GM19193 (cell line): ENCODE results near the gene UIMC1.

Experiments used
- POLR2A ChIP-seq: IDR thresholded peaks from 4 replicates; pipeline ENCODE4 v1.6.1; 2011; ENCODE audit not compliant: insufficient read depth, insufficient read length; ENCODE audit errors: extremely low read depth

Gene UIMC1

GRCh38 chr5:176900780-176901204 lies 105.8 kb downstream of the UIMC1 start:
- TF ChIP-seq POLR2A: peak; percentile 21

GRCh38 chr5:176899946-176900779 lies 106.4 kb downstream of the UIMC1 start:
- TF ChIP-seq POLR2A: no peak

- no peak for TF ChIP-seq POLR2A
Measured at GRCh38 chr5:176899296-176899891, 107.2 kb downstream of the UIMC1 start, which contains the start of gene HK3. Gene HK3 (minus strand): TSS chr5:176899346. CDS start chr5:176896159, 3,187 bp downstream.

- no peak for TF ChIP-seq POLR2A
Measured at GRCh38 chr5:176897263-176897662, 109.3 kb downstream of the UIMC1 start.

GRCh38 chr5:176895831-176896230 lies 110.7 kb downstream of the UIMC1 start:
- TF ChIP-seq POLR2A: no peak

- TF ChIP-seq POLR2A: no peak
Measured at GRCh38 chr5:176894298-176894697, 112.3 kb downstream of the UIMC1 start.

GRCh38 chr5:176892663-176893062 lies 113.9 kb downstream of the UIMC1 start:
- no peak for TF ChIP-seq POLR2A

- no peak for TF ChIP-seq POLR2A
Measured at GRCh38 chr5:176891331-176891958, 115.1 kb downstream of the UIMC1 start.

- TF ChIP-seq POLR2A: no peak
Measured at GRCh38 chr5:176890455-176891330, 115.9 kb downstream of the UIMC1 start.

GRCh38 chr5:176889321-176890280 lies 117.0 kb downstream of the UIMC1 start:
- no peak for TF ChIP-seq POLR2A

GRCh38 chr5:176888865-176889165 lies 117.8 kb downstream of the UIMC1 start:
- no peak for TF ChIP-seq POLR2A

GRCh38 chr5:176888016-176888864 lies 118.3 kb downstream of the UIMC1 start:
- TF ChIP-seq POLR2A: no peak
